GM18508 (cell line): ENCODE results near the gene SIVA1.

Experiments used
- ATAC-seq: cut with Tn5 transposase; IDR thresholded peaks from one replicate; pipeline ENCODE4 v1.9.1; 2021; ENCODE audit warnings: moderate number of reproducible peaks; ENCODE audit not compliant: insufficient read depth, unreplicated experiment

The SIVA1 gene

GRCh38 chr14:104734051-104734587 is 18.8 kb upstream of the SIVA1 start:
- no peak for ATAC-seq

- no peak for ATAC-seq
Measured at GRCh38 chr14:104734601-104734990, 18.4 kb upstream of the SIVA1 start.

- no peak for ATAC-seq
Measured at GRCh38 chr14:104734991-104735779, 17.8 kb upstream of the SIVA1 start.

- ATAC-seq: no peak
Measured at GRCh38 chr14:104735830-104736642, 16.9 kb upstream of the SIVA1 start.

- ATAC-seq: no peak
Measured at GRCh38 chr14:104738375-104739019, 14.4 kb upstream of the SIVA1 start.

- ATAC-seq: no peak
Measured at GRCh38 chr14:104739026-104739425, 13.9 kb upstream of the SIVA1 start.

GRCh38 chr14:104739546-104740516 is 13.1 kb upstream of the SIVA1 start:
- no peak for ATAC-seq

GRCh38 chr14:104741108-104741802 is 11.7 kb upstream of the SIVA1 start:
- ATAC-seq: no peak

- no peak for ATAC-seq
Measured at GRCh38 chr14:104741803-104742251, 11.1 kb upstream of the SIVA1 start.

- no peak for ATAC-seq
Measured at GRCh38 chr14:104742586-104743455, 10.1 kb upstream of the SIVA1 start.

GRCh38 chr14:104743461-104744380 is 9.2 kb upstream of the SIVA1 start:
- no peak for ATAC-seq

- ATAC-seq: no peak
Measured at GRCh38 chr14:104744484-104744883, 8.5 kb upstream of the SIVA1 start.

- ATAC-seq: no peak
Measured at GRCh38 chr14:104745431-104745830, 7.5 kb upstream of the SIVA1 start.

GRCh38 chr14:104746071-104746545 is 6.8 kb upstream of the SIVA1 start:
- ATAC-seq: no peak

- ATAC-seq: no peak
Measured at GRCh38 chr14:104746934-104747481, 5.9 kb upstream of the SIVA1 start.

- no peak for ATAC-seq
Measured at GRCh38 chr14:104747876-104748275, 5.1 kb upstream of the SIVA1 start.
